ENCODE measurements around the gene ALB.

The ALB gene

DNA sequence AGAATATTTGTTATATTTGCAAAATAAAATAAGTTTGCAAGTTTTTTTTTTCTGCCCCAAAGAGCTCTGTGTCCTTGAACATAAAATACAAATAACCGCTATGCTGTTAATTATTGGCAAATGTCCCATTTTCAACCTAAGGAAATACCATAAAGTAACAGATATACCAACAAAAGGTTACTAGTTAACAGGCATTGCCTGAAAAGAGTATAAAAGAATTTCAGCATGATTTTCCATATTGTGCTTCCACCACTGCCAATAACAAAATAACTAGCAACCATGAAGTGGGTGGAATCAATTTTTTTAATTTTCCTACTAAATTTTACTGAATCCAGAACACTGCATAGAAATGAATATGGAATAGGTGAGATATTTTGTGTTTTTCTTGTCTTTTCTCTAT is 31.9 kb downstream of the ALB start, which contains the start of gene AFP:
TSS of gene AFP (plus strand) at position 238 of the 400 bp plus-strand sequence. CDS start at position 280, 42 bp downstream.
- no peak within 1 kb of the TSS for H3K4me3 ChIP-seq (replicated peaks; ENCODE audit: low read depth, low read length)
- TF ChIP-seq, protein P1, sequence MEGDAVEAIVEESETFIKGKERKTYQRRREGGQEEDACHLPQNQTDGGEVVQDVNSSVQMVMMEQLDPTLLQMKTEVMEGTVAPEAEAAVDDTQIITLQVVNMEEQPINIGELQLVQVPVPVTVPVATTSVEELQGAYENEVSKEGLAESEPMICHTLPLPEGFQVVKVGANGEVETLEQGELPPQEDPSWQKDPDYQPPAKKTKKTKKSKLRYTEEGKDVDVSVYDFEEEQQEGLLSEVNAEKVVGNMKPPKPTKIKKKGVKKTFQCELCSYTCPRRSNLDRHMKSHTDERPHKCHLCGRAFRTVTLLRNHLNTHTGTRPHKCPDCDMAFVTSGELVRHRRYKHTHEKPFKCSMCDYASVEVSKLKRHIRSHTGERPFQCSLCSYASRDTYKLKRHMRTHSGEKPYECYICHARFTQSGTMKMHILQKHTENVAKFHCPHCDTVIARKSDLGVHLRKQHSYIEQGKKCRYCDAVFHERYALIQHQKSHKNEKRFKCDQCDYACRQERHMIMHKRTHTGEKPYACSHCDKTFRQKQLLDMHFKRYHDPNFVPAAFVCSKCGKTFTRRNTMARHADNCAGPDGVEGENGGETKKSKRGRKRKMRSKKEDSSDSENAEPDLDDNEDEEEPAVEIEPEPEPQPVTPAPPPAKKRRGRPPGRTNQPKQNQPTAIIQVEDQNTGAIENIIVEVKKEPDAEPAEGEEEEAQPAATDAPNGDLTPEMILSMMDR (IDR thresholded peaks at IDR 0.05; ENCODE audit: low read depth, low read length, missing control alignments): no peak

GRCh38 chr4:73436674-73437557 is 32.8 kb downstream of the ALB start:
- no peak for DNase-seq (ENCODE audit: extremely low read depth, low read depth)
- TF ChIP-seq, protein P1 (IDR thresholded peaks at IDR 0.05; ENCODE audit: low read depth, low read length, missing control alignments): no peak
- H3K4me3 ChIP-seq (replicated peaks; ENCODE audit: low read depth, low read length): no peak overlapping the region

More for the DNA sequence above, 31.9 kb downstream of the ALB start, which contains the start of gene AFP:
- no peak for DNase-seq (ENCODE audit: extremely low read depth, low read depth)

GRCh38 chr4:73437558-73437956 is 33.5 kb downstream of the ALB start:
- TF ChIP-seq, protein P1 (IDR thresholded peaks at IDR 0.05; ENCODE audit: low read depth, low read length, missing control alignments): no peak
- no peak for DNase-seq (ENCODE audit: extremely low read depth, low read depth)
- H3K4me3 ChIP-seq (replicated peaks; ENCODE audit: low read depth, low read length): no peak overlapping the region

DNA sequence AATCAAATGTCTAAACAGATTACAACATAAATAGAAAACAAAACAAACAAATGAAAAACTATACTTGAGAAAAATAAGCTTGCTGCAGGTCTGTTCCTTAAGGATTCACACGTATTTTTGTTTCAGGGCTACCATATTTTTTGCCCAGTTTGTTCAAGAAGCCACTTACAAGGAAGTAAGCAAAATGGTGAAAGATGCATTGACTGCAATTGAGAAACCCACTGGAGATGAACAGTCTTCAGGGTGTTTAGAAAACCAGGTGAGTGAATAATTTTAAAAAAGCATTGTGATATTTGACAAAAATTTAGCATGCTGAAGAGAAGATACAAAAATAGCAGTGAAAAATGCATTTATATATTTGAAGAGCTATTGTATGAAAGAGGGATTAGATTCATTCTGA is 34.0 kb downstream of the ALB start:
- H3K4me3 ChIP-seq (replicated peaks; ENCODE audit: low read depth, low read length): no peak overlapping the region
- TF ChIP-seq, protein P1 (IDR thresholded peaks at IDR 0.05; ENCODE audit: low read depth, low read length, missing control alignments): no peak
- DNase-seq (ENCODE audit: extremely low read depth, low read depth): no peak

GRCh38 chr4:73438582-73439215 is 34.6 kb downstream of the ALB start:
- TF ChIP-seq, protein P1 (IDR thresholded peaks at IDR 0.05; ENCODE audit: low read depth, low read length, missing control alignments): no peak
- DNase-seq (ENCODE audit: extremely low read depth, low read depth): no peak
- no peak overlapping the region for H3K4me3 ChIP-seq (replicated peaks; ENCODE audit: low read depth, low read length)

DNA sequence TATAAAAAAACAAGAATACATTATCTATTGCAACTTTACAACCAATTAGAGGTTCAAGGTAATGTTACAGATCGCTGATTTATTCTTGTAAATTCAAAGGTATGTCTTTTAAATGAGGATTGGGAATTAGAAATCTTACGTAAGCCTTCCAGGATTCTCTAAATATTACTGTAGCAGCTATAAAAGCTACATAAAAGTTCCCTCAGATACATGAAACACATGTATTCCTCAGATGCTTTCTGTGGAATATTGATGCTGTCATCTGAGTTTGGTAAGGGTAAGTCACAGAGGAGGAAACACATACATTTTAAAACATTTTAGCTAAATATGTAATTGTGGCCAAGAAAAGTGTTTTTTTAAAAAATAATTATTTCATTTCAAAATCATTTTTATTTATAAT is 35.4 kb downstream of the ALB start:
- no peak for DNase-seq (ENCODE audit: extremely low read depth, low read depth)
- no peak overlapping the region for H3K4me3 ChIP-seq (replicated peaks; ENCODE audit: low read depth, low read length)
- TF ChIP-seq, protein P1 (IDR thresholded peaks at IDR 0.05; ENCODE audit: low read depth, low read length, missing control alignments): no peak

Data from HFF-Myc (cell line).